GM19238 (cell line): ENCODE results near the gene KDM4B.

Experiments
- DNase-seq: peaks from one replicate; pipeline ENCODE4 v3.0.0; 2011; ENCODE audit warnings: low spot score; ENCODE audit not compliant: insufficient read length

The KDM4B gene

GRCh38 chr19:5048727-5049553 is 80.0 kb downstream of the KDM4B start:
- no peak for DNase-seq

- DNase-seq: no peak
Measured at GRCh38 chr19:5049561-5049960, 80.6 kb downstream of the KDM4B start.

- no peak for DNase-seq
Measured at GRCh38 chr19:5050067-5050656, 81.2 kb downstream of the KDM4B start.

- no peak for DNase-seq
Measured at GRCh38 chr19:5050905-5051304, 82.0 kb downstream of the KDM4B start.

GRCh38 chr19:5051619-5052018 is 82.7 kb downstream of the KDM4B start:
- DNase-seq: no peak

- no peak for DNase-seq
Measured at GRCh38 chr19:5052515-5052914, 83.6 kb downstream of the KDM4B start.

- DNase-seq: no peak
Measured at GRCh38 chr19:5052945-5053485, 84.1 kb downstream of the KDM4B start.

- no peak for DNase-seq
Measured at GRCh38 chr19:5053661-5054060, 84.7 kb downstream of the KDM4B start.

GRCh38 chr19:5054551-5055456 is 85.9 kb downstream of the KDM4B start:
- no peak for DNase-seq

GRCh38 chr19:5055457-5055776 is 86.5 kb downstream of the KDM4B start:
- DNase-seq: no peak

- DNase-seq: no peak
Measured at GRCh38 chr19:5057860-5058259, 88.9 kb downstream of the KDM4B start.

- no peak for DNase-seq
Measured at GRCh38 chr19:5058521-5059212, 89.8 kb downstream of the KDM4B start.

- no peak for DNase-seq
Measured at GRCh38 chr19:5059213-5059574, 90.3 kb downstream of the KDM4B start.

GRCh38 chr19:5059793-5060192 is 90.9 kb downstream of the KDM4B start:
- no peak for DNase-seq

GRCh38 chr19:5062195-5062594 is 93.3 kb downstream of the KDM4B start:
- DNase-seq: no peak

- no peak for DNase-seq
Measured at GRCh38 chr19:5062799-5063198, 93.9 kb downstream of the KDM4B start.

GRCh38 chr19:5063873-5064645 is 95.1 kb downstream of the KDM4B start:
- DNase-seq: no peak

- no peak for DNase-seq
Measured at GRCh38 chr19:5064896-5065295, 96.0 kb downstream of the KDM4B start.

- DNase-seq: no peak
Measured at GRCh38 chr19:5065663-5066093, 96.8 kb downstream of the KDM4B start.

GRCh38 chr19:5066768-5067167 is 97.9 kb downstream of the KDM4B start:
- no peak for DNase-seq

- no peak for DNase-seq
Measured at GRCh38 chr19:5067678-5068077, 98.8 kb downstream of the KDM4B start.
